ENCODE measurements around the gene HSD17B1. TPM values are rescaled to one million over a fixed set of nuclear protein-coding genes. Genes with fewer than 3 reads are reported as not detected.

Gene HSD17B1
- total and polyA plus RNA-seq, 2 of the 13 experiments (the other 11 are each of a cell fraction or from before 2014, with no cell fraction given), result 0.54 to 0.93 TPM

GRCh38 chr17:42536372-42537155, 16.2 kb upstream of the HSD17B1 start (continued):
- 0 out of 2 replicates have a peak, but pooled peaks have one; percentile 77 for TF ChIP-seq KIAA2018 (CRISPR knock-in tag; IDR thresholded peaks at IDR 0.05; ENCODE audit: borderline replicate concordance)
- TF ChIP-seq, protein P1, sequence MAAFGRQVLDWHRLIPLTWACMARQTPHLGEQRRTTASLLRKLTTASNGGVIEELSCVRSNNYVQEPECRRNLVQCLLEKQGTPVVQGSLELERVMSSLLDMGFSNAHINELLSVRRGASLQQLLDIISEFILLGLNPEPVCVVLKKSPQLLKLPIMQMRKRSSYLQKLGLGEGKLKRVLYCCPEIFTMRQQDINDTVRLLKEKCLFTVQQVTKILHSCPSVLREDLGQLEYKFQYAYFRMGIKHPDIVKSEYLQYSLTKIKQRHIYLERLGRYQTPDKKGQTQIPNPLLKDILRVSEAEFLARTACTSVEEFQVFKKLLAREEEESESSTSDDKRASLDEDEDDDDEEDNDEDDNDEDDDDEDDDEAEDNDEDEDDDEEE (CRISPR knock-in tag; IDR thresholded peaks at IDR 0.05), result 0 out of 2 replicates have a peak, but pooled peaks have one; percentile 46
- TF ChIP-seq ZKSCAN1 (IDR thresholded peaks at IDR 0.05; ENCODE audit: low read length), result no peak
- TF ChIP-seq SATB2 (CRISPR knock-in tag; IDR thresholded peaks at IDR 0.05), result no peak
- no peak for TF ChIP-seq ZBTB49 (CRISPR knock-in tag; IDR thresholded peaks at IDR 0.05; ENCODE audit: borderline replicate concordance)
- TF ChIP-seq, protein P2, sequence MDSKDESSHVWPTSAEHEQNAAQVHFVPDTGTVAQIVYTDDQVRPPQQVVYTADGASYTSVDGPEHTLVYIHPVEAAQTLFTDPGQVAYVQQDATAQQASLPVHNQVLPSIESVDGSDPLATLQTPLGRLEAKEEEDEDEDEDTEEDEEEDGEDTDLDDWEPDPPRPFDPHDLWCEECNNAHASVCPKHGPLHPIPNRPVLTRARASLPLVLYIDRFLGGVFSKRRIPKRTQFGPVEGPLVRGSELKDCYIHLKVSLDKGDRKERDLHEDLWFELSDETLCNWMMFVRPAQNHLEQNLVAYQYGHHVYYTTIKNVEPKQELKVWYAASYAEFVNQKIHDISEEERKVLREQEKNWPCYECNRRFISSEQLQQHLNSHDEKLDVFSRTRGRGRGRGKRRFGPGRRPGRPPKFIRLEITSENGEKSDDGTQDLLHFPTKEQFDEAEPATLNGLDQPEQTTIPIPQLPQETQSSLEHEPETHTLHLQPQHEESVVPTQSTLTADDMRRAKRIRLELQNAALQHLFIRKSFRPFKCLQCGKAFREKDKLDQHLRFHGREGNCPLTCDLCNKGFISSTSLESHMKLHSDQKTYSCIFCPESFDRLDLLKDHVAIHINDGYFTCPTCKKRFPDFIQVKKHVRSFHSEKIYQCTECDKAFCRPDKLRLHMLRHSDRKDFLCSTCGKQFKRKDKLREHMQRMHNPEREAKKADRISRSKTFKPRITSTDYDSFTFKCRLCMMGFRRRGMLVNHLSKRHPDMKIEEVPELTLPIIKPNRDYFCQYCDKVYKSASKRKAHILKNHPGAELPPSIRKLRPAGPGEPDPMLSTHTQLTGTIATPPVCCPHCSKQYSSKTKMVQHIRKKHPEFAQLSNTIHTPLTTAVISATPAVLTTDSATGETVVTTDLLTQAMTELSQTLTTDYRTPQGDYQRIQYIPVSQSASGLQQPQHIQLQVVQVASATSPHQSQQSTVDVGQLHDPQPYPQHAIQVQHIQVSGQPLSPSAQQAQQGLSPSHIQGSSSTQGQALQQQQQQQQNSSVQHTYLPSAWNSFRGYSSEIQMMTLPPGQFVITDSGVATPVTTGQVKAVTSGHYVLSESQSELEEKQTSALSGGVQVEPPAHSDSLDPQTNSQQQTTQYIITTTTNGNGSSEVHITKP (CRISPR knock-in tag; IDR thresholded peaks at IDR 0.05; ENCODE audit: low read depth), result peak; percentile 63
- peak; percentile 31; the same call in 1 of the 2 replicates for TF ChIP-seq ZMAT3 (CRISPR knock-in tag; conservative IDR thresholded peaks at IDR 0.05)
- no peak for TF ChIP-seq ZNF326 (CRISPR knock-in tag; IDR thresholded peaks at IDR 0.05; ENCODE audit: borderline replicate concordance)
- peak; percentile 59 for TF ChIP-seq HNF4A (CRISPR knock-in tag; IDR thresholded peaks at IDR 0.05)
- TF ChIP-seq, protein P3, sequence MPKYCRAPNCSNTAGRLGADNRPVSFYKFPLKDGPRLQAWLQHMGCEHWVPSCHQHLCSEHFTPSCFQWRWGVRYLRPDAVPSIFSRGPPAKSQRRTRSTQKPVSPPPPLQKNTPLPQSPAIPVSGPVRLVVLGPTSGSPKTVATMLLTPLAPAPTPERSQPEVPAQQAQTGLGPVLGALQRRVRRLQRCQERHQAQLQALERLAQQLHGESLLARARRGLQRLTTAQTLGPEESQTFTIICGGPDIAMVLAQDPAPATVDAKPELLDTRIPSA (CRISPR knock-in tag; IDR thresholded peaks at IDR 0.05; ENCODE audit: borderline replicate concordance), result no peak
- no peak for TF ChIP-seq KLF15 (CRISPR knock-in tag; IDR thresholded peaks at IDR 0.05; ENCODE audit: borderline replicate concordance)
